IPS-18a (cell line): ENCODE results near the gene PRDX3.
"Not testable (repeated sequence)": the region's sequence is repeated elsewhere in the genome, so short reads cannot be mapped to it uniquely, and the experiment has no call there.

Source experiments
- H3K27ac ChIP-seq: one replicate; pipeline ENCODE4 v1.5.1; 2013; ENCODE audit warnings: low read length
- H3K27me3 ChIP-seq: one replicate; pipeline ENCODE4 v1.6.1; 2013; ENCODE audit warnings: mild to moderate bottlenecking, low read length; ENCODE audit not compliant: control insufficient read depth, insufficient read depth
- H3K36me3 ChIP-seq: one replicate; pipeline ENCODE4 v1.6.1; 2013; ENCODE audit warnings: low read depth, low read length; ENCODE audit not compliant: control insufficient read depth
- H3K4me1 ChIP-seq: one replicate; pipeline ENCODE4 v1.6.1; 2013; ENCODE audit warnings: low read depth, low read length; ENCODE audit not compliant: control insufficient read depth
- H3K4me3 ChIP-seq: one replicate; pipeline ENCODE4 v1.5.1; 2013; ENCODE audit warnings: low read length
- H3K9ac ChIP-seq: one replicate; pipeline ENCODE4 v1.6.1; 2013; ENCODE audit warnings: mild to moderate bottlenecking, low read length, moderate library complexity
- H3K9me3 ChIP-seq: one replicate; pipeline ENCODE4 v1.6.1; 2013; ENCODE audit warnings: low read depth, low read length; ENCODE audit not compliant: control insufficient read depth

PRDX3 gene

DNA sequence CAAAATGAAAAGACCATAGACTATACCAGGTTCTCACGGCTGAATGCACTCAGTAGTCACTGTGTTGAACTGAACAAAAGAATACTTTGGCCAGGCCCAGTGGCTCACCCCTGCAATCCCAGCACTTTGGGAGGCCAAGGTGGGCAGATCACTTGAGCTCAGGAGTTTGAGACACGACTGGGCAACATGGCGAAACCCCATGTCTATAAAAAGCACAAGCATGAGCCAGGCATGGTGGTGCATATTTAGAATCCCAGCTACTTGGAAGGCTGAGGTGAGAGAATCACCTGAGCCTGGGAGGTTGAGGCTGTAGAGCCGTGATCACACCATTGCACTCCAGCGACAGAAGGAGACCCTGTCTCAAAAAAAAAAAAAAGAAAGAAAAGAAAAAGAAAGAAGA lies 25.6 kb downstream of the PRDX3 start:
- Histone ChIP-seq H3K9ac (no peak overlapping the region), H3K27ac (no peak overlapping the region), H3K27me3 (no peaks in the 10 kb centered on the region), H3K4me1 (no peaks in the 10 kb centered on the region), H3K36me3 (peaks cover 22% of the 10 kb centered on the region), H3K9me3 (no peaks in the 10 kb centered on the region), H3K4me3 (no peak overlapping the region)

DNA sequence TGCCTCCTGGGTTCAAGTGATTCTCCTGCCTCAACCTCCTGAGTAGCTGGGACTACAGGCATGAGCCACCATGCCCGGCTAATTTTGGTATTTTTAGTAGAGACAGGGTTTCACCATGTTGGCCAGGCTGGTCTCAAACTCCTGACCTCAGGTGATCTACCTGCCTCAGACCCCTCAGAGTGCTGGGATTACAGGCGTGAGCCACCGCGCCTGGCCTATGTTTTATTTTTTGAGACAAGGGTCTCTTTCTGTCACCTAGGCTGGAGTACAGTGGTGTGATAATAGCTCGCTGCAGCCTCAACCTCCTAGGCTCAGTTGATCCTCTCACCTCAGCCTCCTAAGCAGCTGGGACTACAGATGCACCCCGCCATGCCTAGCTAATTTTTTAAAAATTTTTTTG lies 27.0 kb downstream of the PRDX3 start:
- not testable (repeated sequence) for H3K27ac ChIP-seq, H3K27me3 ChIP-seq, H3K4me3 ChIP-seq, H3K9me3 ChIP-seq, H3K4me1 ChIP-seq, H3K9ac ChIP-seq
- peaks cover 23% of the 10 kb centered on the region for H3K36me3 ChIP-seq

DNA sequence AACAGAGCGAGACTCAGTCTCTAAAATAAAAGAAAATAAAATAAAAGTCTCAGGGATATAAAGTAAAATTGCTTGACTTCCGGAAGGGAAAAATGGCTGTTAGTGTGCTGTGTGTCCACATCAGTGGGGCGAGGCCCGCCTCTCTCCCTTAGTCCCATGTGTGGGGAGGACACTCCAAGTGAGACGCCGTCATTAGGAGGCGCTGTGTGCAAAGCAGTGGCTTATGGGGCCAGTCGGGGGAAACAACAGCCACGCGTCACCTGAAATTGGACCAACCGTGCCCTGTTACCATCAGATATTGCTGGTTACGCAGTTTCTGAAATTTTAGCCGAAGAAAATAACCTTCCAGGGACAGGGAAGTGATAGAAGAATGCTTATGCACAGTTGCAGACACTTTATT lies 28.9 kb downstream of the PRDX3 start:
- no peaks in the 10 kb centered on the region for H3K9me3 ChIP-seq
- H3K27ac ChIP-seq, result no peak overlapping the region
- H3K27me3 ChIP-seq, result no peaks in the 10 kb centered on the region
- peaks cover 8% of the 10 kb centered on the region for H3K36me3 ChIP-seq
- H3K4me1 ChIP-seq, result no peaks in the 10 kb centered on the region
- H3K9ac ChIP-seq, result no peak overlapping the region
- H3K4me3 ChIP-seq, result no peak overlapping the region

DNA sequence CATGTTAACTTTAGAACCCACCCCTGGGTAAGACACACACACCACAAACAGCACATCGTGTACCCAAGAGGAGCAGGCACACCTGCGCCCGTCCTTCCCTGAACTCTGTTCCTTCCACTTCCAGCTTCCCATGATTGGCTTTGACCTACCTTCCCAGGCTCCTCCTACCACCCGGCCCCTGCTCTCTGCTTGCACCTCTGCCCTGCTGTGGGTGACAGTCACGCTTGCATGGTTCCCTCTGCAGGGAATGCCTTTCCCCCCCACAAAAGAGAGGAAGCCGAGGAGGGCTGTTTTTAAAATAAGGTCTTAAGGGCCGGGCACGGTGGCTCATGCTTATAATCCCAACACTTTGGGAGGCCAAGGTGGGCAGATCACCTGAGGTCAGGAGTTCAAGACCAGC lies 29.5 kb downstream of the PRDX3 start:
- no peak overlapping the region for H3K27ac ChIP-seq
- H3K27me3 ChIP-seq, result no peaks in the 10 kb centered on the region
- no peak overlapping the region for H3K4me3 ChIP-seq
- peaks cover 8% of the 10 kb centered on the region for H3K36me3 ChIP-seq
- H3K9ac ChIP-seq, result no peak overlapping the region
- no peaks in the 10 kb centered on the region for H3K4me1 ChIP-seq
- H3K9me3 ChIP-seq, result no peaks in the 10 kb centered on the region

DNA sequence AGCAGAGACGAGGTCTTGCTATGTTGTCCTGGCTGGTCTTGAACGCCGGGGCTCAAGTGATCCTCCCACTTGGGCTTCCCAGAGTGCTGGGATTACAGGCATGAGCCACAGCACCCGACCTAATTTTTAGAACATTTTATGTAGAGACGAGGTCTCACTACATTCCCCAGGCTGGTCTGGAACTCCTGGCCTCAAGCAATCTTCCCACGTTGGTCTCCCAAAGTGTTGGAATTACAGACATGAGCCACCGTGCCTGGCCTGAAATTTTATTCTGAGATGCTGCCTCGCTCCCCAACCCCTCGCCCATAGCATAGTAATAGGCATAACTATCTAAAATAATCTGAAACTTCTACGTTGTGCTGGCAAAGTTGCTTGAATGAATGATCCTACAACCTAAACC lies 35.0 kb downstream of the PRDX3 start:
- Histone ChIP-seq H3K36me3 (peaks cover 5% of the 10 kb centered on the region), H3K27ac (no peak overlapping the region), H3K9ac (no peak overlapping the region), H3K27me3 (no peaks in the 10 kb centered on the region), H3K9me3 (no peaks in the 10 kb centered on the region), H3K4me3 (no peak overlapping the region), H3K4me1 (no peaks in the 10 kb centered on the region)

DNA sequence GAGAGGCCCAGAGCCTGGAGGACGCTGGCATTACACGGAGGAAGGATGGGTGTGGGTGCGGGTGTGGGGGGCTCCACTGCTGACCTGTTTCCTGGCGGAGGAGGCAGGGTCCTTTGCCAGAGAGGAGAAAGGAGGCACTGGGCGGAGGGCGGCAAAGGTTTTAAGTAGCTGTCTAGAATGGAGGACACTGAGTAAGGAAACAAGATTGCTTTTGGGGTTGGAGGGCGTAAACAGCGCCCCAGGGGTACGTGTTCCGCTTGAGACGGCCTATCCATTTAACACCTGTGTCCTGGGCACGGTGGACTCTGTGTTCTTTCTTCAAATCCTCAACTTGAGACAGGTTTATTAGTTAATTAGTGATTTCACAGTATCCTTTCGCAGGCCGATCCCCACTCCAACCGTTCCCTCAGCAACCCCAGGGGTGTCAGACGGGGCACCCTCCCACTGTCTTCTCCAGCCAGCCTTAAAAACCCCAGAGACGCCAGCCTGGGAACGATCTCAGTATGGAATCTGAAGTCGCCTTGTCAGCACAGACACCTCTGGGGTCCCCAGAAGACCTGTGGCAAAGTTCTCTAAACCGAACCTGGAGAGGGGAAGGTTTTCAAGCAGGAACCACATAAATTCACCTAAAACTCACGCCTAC lies 37.9 kb downstream of the PRDX3 start:
- no peaks in the 10 kb centered on the region for H3K9me3 ChIP-seq
- H3K27ac ChIP-seq, result no peak overlapping the region
- H3K36me3 ChIP-seq, result no peaks in the 10 kb centered on the region
- no peak overlapping the region for H3K9ac ChIP-seq
- H3K27me3 ChIP-seq, result no peaks in the 10 kb centered on the region
- H3K4me1 ChIP-seq, result no peaks in the 10 kb centered on the region
- H3K4me3 ChIP-seq, result no peak overlapping the region

DNA sequence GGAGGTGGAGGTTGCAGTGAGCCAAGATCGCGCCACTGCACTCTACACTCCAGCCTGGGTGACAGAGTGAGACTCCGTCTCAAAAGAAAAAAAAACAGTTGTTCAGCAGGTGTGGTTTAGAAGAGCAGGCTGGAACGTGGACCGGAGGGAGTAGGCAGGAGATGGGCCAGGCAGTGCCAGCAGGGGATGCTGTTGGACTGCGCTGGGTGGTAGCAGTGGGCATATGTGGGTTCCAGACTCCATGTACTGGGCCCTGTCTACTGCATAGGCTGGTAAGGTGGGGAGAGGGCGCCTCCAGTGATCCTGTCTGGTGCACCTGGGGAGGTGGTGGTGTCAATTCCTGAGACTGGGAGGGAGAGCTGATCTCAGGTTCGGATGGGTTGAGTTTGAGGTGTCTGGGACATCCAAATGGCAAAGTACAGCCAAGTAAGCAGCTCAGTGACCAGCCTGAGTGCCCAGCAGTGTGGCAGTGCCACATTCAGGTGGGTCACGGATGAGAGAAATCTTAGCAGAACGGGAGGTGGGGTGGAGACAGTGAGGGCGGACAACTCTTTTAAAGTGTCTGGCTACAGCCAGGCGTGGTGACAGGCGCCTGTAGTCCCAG lies 39.0 kb downstream of the PRDX3 start:
- Histone ChIP-seq H3K27ac (no peak overlapping the region), H3K27me3 (no peaks in the 10 kb centered on the region), H3K9ac (no peak overlapping the region), H3K4me1 (no peaks in the 10 kb centered on the region), H3K36me3 (peaks cover 5% of the 10 kb centered on the region), H3K9me3 (no peaks in the 10 kb centered on the region), H3K4me3 (no peak overlapping the region)

DNA sequence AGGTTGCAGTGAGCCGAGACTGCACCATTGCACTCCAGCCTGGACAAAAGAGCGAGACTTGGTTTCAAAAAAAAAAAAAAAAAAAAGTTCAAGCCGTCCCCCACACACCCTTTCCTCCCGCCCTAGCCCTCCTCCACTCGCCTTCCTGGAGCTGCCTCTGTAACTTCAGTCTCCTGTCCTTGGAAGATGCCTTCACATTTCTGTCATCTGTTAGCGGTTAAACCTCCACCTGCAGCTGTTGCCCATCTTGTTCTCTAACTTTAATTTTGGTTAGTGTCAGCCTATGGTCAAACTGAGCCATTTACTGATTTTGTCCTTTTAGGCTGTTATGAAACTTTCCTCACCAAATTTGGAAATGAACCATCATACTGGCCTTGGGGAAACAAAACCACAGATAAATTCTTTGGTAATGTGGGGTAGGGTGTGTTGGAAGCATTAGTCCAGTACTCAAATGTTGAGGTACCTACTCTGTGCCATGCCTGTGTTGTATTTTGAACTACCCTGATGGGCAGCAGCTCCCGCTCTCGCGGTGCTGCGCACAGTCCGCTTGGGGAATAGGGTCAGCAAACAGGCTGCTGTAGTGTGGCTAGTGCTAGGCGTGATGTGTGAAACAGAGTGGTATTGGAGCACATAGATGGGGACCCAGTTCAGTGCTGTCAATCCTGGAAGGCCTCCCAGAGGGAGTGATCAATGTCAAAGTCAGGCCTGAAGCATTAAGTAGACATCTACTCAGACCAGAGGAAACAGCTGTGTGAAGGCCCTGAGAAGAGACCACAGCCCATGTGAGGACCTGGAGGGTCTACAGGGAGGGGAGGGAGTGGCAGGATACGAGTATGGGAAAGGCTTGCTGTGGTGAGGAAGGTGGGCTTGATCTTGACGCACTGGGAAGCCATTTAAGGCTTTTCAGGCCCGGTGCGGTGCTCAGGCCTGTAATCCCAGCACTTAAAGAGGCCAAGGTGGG lies 40.0 kb downstream of the PRDX3 start:
- Histone ChIP-seq H3K4me1 (no peaks in the 10 kb centered on the region), H3K27ac (no peak overlapping the region), H3K36me3 (peaks cover 14% of the 10 kb centered on the region), H3K27me3 (no peaks in the 10 kb centered on the region), H3K9me3 (no peaks in the 10 kb centered on the region), H3K9ac (no peak overlapping the region), H3K4me3 (no peak overlapping the region)

DNA sequence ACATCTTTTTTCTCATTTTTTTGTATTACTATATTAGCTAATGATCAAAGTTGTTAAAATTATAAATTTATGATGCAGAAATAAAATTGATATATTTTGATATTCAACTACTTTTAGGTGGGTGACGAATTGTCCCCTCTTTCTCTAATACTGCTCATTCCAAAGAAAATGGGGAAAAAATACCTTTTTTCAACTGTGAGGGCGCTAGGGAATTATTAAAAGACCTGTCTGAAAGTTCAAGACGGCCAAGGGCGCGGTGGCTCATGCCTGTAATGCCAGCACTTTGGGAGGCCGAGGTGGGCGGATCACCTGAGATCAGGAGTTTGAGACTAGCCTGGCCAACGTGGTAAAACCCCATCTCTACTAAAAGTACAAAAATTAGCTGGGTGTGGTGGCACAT lies 40.7 kb downstream of the PRDX3 start:
- not testable (repeated sequence) for H3K4me1 ChIP-seq, H3K27ac ChIP-seq, H3K9me3 ChIP-seq, H3K9ac ChIP-seq, H3K4me3 ChIP-seq, H3K27me3 ChIP-seq
- peaks cover 21% of the 10 kb centered on the region for H3K36me3 ChIP-seq

DNA sequence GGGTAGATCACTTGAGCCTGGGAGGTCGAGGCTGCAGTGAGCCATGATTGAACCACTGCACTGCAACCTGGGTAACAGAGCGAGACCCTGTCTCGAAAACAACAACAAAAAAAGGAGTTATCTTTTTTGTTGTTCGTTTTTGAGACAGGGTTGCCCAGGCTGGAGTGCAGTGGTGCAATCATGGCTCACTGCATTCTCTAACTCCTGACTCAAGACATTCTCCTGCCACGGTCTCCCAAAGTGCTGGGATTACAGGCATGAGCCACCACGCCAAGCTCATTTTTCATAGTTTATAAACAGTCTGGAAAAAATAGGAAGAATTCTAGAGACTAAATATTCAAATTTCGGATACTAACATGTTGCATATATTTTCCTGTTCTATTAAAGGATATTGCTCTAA lies 42.5 kb downstream of the PRDX3 start:
- no peaks in the 10 kb centered on the region for H3K27me3 ChIP-seq
- H3K4me1 ChIP-seq, result no peaks in the 10 kb centered on the region
- H3K9ac ChIP-seq, result no peak overlapping the region

DNA sequence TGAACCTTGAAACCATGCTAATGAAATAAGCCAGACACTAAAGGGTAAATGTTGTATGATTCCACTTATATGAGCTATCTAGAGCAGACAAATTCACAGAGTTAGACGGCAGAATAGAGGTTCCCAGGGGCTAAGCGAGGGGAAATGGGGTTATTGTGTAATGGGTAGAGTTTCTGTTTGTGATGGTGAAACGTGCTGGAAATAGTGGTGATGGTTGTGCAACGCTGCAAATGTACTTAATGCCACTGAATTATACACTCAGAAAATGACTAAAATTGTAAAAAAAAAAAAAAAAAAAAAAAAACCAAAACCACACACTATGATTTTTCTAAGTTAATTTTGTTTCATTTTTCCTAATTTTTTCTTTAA lies 43.1 kb downstream of the PRDX3 start:
- Histone ChIP-seq H3K27ac (no peak overlapping the region), H3K9ac (no peak overlapping the region), H3K27me3 (no peaks in the 10 kb centered on the region), H3K4me1 (no peaks in the 10 kb centered on the region), H3K4me3 (no peak overlapping the region), H3K9me3 (no peaks in the 10 kb centered on the region), H3K36me3 (peaks cover 42% of the 10 kb centered on the region)

More for the DNA sequence above, 42.5 kb downstream of the PRDX3 start:
- Histone ChIP-seq H3K4me3 (no peak overlapping the region), H3K9me3 (no peaks in the 10 kb centered on the region), H3K27ac (no peak overlapping the region), H3K36me3 (peaks cover 37% of the 10 kb centered on the region)
